AG04450 (cell line): ENCODE data around the gene ADSS1. TPM values are rescaled to one million over a fixed set of nuclear protein-coding genes. Genes with fewer than 3 reads are reported as not detected.

Source experiments
- CTCF ChIA-PET: fragments of 300-600, 350-600 bp; formaldehyde crosslinking; extraction: SDS; loops from one replicate; lab custom pipeline; 2022; ENCODE audit warnings: antibody characterized with exemption, inconsistent platforms; lab: Charles Lee
- POLR2A ChIA-PET: fragments of 350-600 bp; formaldehyde crosslinking; extraction: SDS; loops from one replicate; lab custom pipeline; 2021; ENCODE audit warnings: antibody characterized with exemption, inconsistent platforms; lab: Yijun Ruan, JAX
- DNase-seq: peaks from one replicate; pipeline ENCODE4 v3.0.0-alpha.2; 2011; ENCODE audit warnings: low read depth, low spot score
- H3K27ac ChIP-seq: one replicate; pipeline ENCODE4 v1.5.1; 2012; ENCODE audit warnings: low read depth, low read length, control low read depth
- H3K27me3 ChIP-seq: one replicate; pipeline ENCODE4 v1.6.0; 2012; ENCODE audit warnings: low read length; ENCODE audit not compliant: control insufficient read depth, insufficient read depth
- H3K4me3 ChIP-seq: 2 replicates; pipeline ENCODE4 v1.5.1; 2011; ENCODE audit warnings: mild to moderate bottlenecking, low read depth, low read length, control low read depth
- H3K9me3 ChIP-seq: 2 replicates; pipeline ENCODE4 v1.5.1; 2012; ENCODE audit warnings: low read length; ENCODE audit not compliant: control insufficient read depth, insufficient read depth
- polyA plus RNA-seq: library from polyadenylated mRNA; depleted of rRNA; stranded (reverse); fragments of >200 nt; gene quantifications from 2 replicates; pipeline ENCODE4 v1.2.3, GENCODE V29; 2011
- TF ChIP-seq, protein P1 (sequence below): IDR thresholded peaks from 2 replicates; pipeline ENCODE4 v1.5.1; 2011; ENCODE audit warnings: low read depth, low read length, control low read depth, inconsistent platforms

Gene ADSS1
- polyA plus RNA-seq, 1 experiment: 2.8 TPM

DNA sequence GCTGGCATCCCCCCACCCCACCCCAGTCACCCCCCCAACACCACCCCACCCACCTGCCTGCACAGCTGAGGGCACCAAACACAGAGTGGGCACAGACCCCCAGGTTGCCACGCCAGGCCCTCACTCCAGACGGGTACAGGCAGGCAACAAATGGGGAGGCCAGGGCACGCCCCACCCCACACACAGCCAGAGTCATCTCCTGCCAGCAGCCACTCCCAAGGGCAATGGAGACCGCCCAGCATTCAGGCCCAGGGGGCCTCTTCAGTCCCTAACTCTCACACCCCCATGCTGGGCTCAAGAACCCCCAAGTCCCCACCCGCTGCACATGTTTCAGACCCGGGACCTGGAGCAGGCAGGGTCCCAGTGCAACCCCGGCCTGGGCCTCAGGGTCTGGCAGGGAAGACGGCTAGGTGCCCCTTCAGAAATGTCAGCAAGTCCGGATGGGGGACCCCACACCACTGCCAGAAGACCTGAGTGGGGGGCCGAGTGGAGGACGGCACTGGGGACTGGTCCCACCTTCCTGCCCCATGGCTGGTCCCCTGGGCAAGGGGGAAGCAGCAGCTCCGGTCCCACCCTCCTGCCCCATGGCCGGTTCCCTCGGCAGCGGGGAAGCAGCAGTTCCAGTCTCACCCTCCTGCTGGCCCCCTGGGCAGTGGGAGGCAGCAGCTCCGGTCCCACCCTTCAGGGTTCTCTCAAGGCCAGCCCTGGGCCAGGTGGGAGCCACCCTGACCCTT is 59.6 kb downstream of the ADSS1 start:
- H3K9me3 ChIP-seq: no peaks in the 10 kb centered on the region; the same call in 1 of the 2 replicates
- TF ChIP-seq, protein P1, sequence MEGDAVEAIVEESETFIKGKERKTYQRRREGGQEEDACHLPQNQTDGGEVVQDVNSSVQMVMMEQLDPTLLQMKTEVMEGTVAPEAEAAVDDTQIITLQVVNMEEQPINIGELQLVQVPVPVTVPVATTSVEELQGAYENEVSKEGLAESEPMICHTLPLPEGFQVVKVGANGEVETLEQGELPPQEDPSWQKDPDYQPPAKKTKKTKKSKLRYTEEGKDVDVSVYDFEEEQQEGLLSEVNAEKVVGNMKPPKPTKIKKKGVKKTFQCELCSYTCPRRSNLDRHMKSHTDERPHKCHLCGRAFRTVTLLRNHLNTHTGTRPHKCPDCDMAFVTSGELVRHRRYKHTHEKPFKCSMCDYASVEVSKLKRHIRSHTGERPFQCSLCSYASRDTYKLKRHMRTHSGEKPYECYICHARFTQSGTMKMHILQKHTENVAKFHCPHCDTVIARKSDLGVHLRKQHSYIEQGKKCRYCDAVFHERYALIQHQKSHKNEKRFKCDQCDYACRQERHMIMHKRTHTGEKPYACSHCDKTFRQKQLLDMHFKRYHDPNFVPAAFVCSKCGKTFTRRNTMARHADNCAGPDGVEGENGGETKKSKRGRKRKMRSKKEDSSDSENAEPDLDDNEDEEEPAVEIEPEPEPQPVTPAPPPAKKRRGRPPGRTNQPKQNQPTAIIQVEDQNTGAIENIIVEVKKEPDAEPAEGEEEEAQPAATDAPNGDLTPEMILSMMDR: no peak
- H3K4me3 ChIP-seq: no peak overlapping the region
- ChIA-PET POLR2A (no interaction called here), CTCF (no interaction called here)
- H3K27me3 ChIP-seq: no peaks in the 10 kb centered on the region
- DNase-seq: no peak
- no peak overlapping the region for H3K27ac ChIP-seq

DNA sequence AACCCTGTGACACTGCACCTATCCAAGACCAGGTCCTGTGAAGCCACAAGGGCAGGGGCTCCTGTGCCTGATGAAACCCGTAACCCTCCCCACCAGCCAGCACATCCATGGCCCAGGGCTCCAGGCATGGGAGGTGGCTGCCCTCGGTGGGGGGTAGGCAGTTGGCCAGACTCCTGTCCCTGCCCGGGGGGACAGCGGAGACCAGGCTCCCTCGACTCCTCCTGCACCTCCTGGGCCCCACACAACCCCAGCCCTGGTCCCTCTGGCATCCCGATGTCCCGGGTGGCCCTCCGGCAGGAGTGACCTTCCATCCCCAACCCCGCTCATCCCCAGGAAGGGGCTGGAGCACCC is 60.2 kb downstream of the ADSS1 start:
- POLR2A ChIA-PET: interaction anchor here (1.5 kb wide), 1 partner anchor 10 kb away, joined by 3 read pairs; no protein-coding TSS in a partner anchor
- Histone ChIP-seq H3K27ac (no peak overlapping the region), H3K9me3 (no peaks in the 10 kb centered on the region; the same call in 1 of the 2 replicates), H3K4me3 (no peak overlapping the region), H3K27me3 (no peaks in the 10 kb centered on the region)
- TF ChIP-seq, protein P1: no peak
- no peak for DNase-seq
- CTCF ChIA-PET: interaction anchor here (1.2 kb wide), 1 partner anchor 15 kb away, joined by 7 read pairs; no protein-coding TSS in a partner anchor

DNA sequence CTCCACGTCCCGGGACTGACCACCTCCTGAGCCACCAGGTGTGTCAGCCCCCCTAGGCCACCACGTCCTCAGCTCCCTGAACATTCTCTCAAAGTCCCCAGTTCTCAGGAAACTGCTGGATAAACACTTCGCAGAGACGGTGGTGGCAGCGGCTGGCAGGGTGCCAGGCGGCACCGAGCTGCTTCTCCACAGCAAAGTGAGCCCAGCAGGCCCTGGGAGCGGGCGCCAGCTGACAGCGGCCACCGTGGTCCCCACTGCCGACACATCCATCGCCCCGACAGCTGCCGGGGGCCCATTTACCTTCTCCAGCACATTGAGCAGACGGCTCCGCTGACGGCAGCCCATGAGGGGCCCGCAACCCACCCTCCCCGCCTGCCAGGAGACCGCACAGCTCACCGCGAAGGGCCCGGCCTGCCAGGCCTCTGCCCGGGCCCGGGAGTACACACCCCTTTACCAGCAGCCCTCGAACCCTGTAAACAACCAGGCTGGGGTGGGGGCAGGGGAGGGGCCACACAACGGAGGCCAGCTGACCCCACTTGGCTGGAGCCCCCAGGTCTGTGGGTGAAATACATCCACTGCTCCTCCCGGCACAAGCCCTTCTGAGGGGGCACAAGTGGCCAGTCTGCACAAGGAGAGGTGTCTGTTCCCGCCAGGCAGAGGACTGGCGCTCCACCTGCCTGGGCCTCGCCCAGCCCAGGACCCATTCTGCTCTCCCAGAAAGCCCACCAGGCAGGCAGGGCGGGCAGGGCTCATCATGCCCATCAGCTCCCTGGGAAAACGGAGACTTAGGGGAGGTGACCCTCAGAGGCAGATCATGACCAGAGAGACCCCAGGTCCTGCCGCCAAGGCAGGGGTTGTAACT is 61.0 kb downstream of the ADSS1 start:
- Histone ChIP-seq H3K4me3 (no peak overlapping the region), H3K27me3 (no peaks in the 10 kb centered on the region), H3K9me3 (no peaks in the 10 kb centered on the region; the same call in 1 of the 2 replicates), H3K27ac (no peak overlapping the region)
- POLR2A ChIA-PET: interaction anchor here (0.7 to 1.5 kb wide), 2 partner anchors 9 to 32 kb away, joined by 3 read pairs; partner anchors contain the start of gene SIVA1
- CTCF ChIA-PET: interaction anchor here (1.2 kb wide), 1 partner anchor 16 kb away, joined by 7 read pairs; no protein-coding TSS in a partner anchor
- TF ChIP-seq, protein P1: no peak
- DNase-seq: no peak

DNA sequence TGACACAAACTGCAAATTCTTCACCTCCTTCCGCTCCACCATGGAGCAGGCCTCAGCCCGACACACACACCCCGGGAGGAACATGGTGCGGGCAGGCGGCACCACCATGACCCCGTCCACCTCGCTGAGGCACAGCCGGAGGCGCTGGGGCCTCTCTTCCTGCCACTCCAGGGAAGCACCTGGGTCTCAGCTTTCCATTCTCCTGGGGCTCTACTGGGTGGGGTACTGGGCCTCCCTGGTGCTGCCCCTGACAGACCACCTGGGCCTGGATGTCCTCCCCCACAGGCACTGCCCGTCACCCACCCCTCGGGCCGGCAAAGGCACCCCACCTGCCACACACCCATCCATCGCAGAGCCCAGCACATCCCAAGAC is 61.7 kb downstream of the ADSS1 start:
- CTCF ChIA-PET: no interaction called here
- TF ChIP-seq, protein P1: no peak

More for the DNA sequence above, 61.7 kb downstream of the ADSS1 start:
- H3K27me3 ChIP-seq: no peaks in the 10 kb centered on the region
- DNase-seq: no peak
- H3K9me3 ChIP-seq: no peaks in the 10 kb centered on the region; the same call in 1 of the 2 replicates
- POLR2A ChIA-PET: interaction anchor here (1.5 kb wide), 1 partner anchor 9 kb away, joined by 3 read pairs; no protein-coding TSS in a partner anchor
- no peak overlapping the region for H3K4me3 ChIP-seq
- no peak overlapping the region for H3K27ac ChIP-seq
